ENCODE data around the gene MICAL2.
A peak's percentile ranks its signal among the peaks of the same experiment; 100 is the strongest.

Gene MICAL2

GRCh38 chr11:12099132-12099873 lies 11.1 kb upstream of the MICAL2 start:
- peak; percentile 31 for DNase-seq

GRCh38 chr11:12100429-12100828 lies 10.0 kb upstream of the MICAL2 start:
- DNase-seq = peak; percentile 47

GRCh38 chr11:12100841-12101242 lies 9.5 kb upstream of the MICAL2 start:
- DNase-seq = no peak

GRCh38 chr11:12101318-12101717 lies 9.1 kb upstream of the MICAL2 start:
- no peak for DNase-seq

GRCh38 chr11:12102588-12103410 lies 7.6 kb upstream of the MICAL2 start:
- no peak for DNase-seq

GRCh38 chr11:12103411-12104225 lies 6.8 kb upstream of the MICAL2 start:
- no peak for DNase-seq

- no peak for DNase-seq
Measured at GRCh38 chr11:12105471-12105870, 4.9 kb upstream of the MICAL2 start.

GRCh38 chr11:12106101-12106500 lies 4.3 kb upstream of the MICAL2 start:
- no peak for DNase-seq

GRCh38 chr11:12106501-12106900 lies 3.9 kb upstream of the MICAL2 start:
- DNase-seq = no peak

GRCh38 chr11:12108875-12109453 lies 1.4 kb upstream of the MICAL2 start:
- peak; percentile 57 for DNase-seq

- DNase-seq = peak; percentile 72
Measured at GRCh38 chr11:12109591-12110196, 696 bp upstream of the MICAL2 start.

GRCh38 chr11:12110714-12111548 lies 541 bp downstream of the MICAL2 start:
- DNase-seq = peak; percentile 78

GRCh38 chr11:12111549-12112520 lies 1.4 kb downstream of the MICAL2 start:
- no peak for DNase-seq

GRCh38 chr11:12112750-12113149 lies 2.4 kb downstream of the MICAL2 start:
- DNase-seq = no peak

GRCh38 chr11:12113294-12113693 lies 2.9 kb downstream of the MICAL2 start:
- no peak for DNase-seq

GRCh38 chr11:12114193-12115033 lies 4.0 kb downstream of the MICAL2 start:
- DNase-seq = no peak

- no peak for DNase-seq
Measured at GRCh38 chr11:12116425-12117032, 6.1 kb downstream of the MICAL2 start.

GRCh38 chr11:12117200-12117599 lies 6.8 kb downstream of the MICAL2 start:
- DNase-seq = no peak

GRCh38 chr11:12117611-12118010 lies 7.2 kb downstream of the MICAL2 start:
- DNase-seq = no peak
